HEK293 (cell line): ENCODE measurements around the gene LEF1.

Experiments
- EGR2 ChIP-seq: fragments of 450-650 bp; formaldehyde crosslinking; IDR thresholded peaks from 2 replicates; pipeline ENCODE4 v1.5.1; 2016; ENCODE audit warnings: low read depth, missing biosample characterization, missing genetic modification characterization
- KLF1 ChIP-seq: fragments of 450-650 bp; formaldehyde crosslinking; IDR thresholded peaks from 2 replicates; pipeline ENCODE4 v1.5.1; 2016; ENCODE audit warnings: missing biosample characterization, missing genetic modification characterization
- TF ChIP-seq, protein P1 (sequence below): fragments of 450-650 bp; formaldehyde crosslinking; IDR thresholded peaks from 2 replicates; pipeline ENCODE4 v1.5.0; 2017; ENCODE audit warnings: missing biosample characterization, missing genetic modification characterization, borderline replicate concordance
- TF ChIP-seq, protein P2 (sequence below): fragments of 450-650 bp; formaldehyde crosslinking; IDR thresholded peaks from 2 replicates; pipeline ENCODE4 v1.5.1; 2016; ENCODE audit warnings: missing biosample characterization, missing genetic modification characterization
- TF ChIP-seq, protein P3 (sequence below): fragments of 450-650 bp; formaldehyde crosslinking; IDR thresholded peaks from 2 replicates; pipeline ENCODE4 v1.5.1; 2016; ENCODE audit warnings: missing biosample characterization, missing genetic modification characterization

DNA sequence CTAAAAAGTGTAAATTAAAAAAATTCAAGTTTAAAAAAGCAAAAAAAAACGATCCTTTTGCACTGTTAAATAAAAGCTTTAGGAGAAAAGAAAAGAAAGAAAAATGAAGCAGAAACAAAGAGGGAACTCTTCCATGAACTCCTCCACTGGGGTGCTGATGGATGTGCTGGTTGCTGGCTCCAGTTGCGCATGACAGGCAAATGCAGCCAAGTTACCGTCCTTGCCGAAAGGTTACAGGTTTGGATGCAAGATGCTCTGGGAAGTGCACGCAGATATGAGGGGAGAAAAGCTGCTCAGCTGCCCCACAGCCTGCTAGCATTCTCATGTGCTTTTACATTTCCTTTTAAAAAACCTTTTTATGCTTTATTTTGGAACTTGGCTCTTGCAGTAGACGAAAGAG is 120.6 kb downstream of the LEF1 start:
- TF ChIP-seq, protein P1, sequence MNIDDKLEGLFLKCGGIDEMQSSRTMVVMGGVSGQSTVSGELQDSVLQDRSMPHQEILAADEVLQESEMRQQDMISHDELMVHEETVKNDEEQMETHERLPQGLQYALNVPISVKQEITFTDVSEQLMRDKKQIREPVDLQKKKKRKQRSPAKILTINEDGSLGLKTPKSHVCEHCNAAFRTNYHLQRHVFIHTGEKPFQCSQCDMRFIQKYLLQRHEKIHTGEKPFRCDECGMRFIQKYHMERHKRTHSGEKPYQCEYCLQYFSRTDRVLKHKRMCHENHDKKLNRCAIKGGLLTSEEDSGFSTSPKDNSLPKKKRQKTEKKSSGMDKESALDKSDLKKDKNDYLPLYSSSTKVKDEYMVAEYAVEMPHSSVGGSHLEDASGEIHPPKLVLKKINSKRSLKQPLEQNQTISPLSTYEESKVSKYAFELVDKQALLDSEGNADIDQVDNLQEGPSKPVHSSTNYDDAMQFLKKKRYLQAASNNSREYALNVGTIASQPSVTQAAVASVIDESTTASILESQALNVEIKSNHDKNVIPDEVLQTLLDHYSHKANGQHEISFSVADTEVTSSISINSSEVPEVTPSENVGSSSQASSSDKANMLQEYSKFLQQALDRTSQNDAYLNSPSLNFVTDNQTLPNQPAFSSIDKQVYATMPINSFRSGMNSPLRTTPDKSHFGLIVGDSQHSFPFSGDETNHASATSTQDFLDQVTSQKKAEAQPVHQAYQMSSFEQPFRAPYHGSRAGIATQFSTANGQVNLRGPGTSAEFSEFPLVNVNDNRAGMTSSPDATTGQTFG (tag by site-specific recombination), result no peak
- TF ChIP-seq KLF1 (tag by site-specific recombination) (no peak), EGR2 (tag by site-specific recombination) (no peak)
- TF ChIP-seq, protein P2, sequence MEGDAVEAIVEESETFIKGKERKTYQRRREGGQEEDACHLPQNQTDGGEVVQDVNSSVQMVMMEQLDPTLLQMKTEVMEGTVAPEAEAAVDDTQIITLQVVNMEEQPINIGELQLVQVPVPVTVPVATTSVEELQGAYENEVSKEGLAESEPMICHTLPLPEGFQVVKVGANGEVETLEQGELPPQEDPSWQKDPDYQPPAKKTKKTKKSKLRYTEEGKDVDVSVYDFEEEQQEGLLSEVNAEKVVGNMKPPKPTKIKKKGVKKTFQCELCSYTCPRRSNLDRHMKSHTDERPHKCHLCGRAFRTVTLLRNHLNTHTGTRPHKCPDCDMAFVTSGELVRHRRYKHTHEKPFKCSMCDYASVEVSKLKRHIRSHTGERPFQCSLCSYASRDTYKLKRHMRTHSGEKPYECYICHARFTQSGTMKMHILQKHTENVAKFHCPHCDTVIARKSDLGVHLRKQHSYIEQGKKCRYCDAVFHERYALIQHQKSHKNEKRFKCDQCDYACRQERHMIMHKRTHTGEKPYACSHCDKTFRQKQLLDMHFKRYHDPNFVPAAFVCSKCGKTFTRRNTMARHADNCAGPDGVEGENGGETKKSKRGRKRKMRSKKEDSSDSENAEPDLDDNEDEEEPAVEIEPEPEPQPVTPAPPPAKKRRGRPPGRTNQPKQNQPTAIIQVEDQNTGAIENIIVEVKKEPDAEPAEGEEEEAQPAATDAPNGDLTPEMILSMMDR (tag by site-specific recombination), result no peak
- TF ChIP-seq, protein P3, sequence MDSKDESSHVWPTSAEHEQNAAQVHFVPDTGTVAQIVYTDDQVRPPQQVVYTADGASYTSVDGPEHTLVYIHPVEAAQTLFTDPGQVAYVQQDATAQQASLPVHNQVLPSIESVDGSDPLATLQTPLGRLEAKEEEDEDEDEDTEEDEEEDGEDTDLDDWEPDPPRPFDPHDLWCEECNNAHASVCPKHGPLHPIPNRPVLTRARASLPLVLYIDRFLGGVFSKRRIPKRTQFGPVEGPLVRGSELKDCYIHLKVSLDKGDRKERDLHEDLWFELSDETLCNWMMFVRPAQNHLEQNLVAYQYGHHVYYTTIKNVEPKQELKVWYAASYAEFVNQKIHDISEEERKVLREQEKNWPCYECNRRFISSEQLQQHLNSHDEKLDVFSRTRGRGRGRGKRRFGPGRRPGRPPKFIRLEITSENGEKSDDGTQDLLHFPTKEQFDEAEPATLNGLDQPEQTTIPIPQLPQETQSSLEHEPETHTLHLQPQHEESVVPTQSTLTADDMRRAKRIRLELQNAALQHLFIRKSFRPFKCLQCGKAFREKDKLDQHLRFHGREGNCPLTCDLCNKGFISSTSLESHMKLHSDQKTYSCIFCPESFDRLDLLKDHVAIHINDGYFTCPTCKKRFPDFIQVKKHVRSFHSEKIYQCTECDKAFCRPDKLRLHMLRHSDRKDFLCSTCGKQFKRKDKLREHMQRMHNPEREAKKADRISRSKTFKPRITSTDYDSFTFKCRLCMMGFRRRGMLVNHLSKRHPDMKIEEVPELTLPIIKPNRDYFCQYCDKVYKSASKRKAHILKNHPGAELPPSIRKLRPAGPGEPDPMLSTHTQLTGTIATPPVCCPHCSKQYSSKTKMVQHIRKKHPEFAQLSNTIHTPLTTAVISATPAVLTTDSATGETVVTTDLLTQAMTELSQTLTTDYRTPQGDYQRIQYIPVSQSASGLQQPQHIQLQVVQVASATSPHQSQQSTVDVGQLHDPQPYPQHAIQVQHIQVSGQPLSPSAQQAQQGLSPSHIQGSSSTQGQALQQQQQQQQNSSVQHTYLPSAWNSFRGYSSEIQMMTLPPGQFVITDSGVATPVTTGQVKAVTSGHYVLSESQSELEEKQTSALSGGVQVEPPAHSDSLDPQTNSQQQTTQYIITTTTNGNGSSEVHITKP, result no peak
